ENCODE measurements around the gene BRD4.
A peak's percentile ranks its signal among the peaks of the same experiment; 100 is the strongest.

The BRD4 gene

DNA sequence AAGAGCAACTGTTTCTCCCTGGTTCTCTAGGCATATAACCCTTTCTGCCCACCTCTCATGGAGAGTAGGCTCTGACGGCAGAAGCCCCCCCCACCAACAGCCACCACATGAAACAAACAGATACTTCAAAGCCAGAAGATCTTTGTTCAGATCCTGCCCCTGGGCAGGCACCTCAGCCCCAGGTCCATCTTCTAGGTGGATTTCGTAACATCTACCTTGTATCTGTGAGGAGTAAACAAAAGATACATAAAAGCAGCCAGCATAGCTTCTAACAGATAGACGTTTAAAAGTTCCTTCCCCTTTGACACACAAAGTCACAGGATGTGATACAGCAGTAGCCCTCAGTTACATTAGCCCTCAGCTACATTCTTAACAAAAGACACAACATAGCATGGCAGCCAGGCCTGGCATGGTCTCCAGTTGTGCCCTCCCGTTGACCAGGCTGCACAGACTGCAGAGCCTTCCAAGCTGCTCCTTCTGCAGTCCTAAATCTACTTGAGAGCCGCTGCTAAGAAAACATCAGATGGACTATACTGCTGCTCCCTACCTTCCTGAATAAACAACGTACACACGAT is 35.4 kb downstream of the BRD4 start:
- H3K9me3 ChIP-seq (ENCODE audit: control insufficient read depth, low read length): no peaks in the 10 kb centered on the region
- H3K4me3 ChIP-seq (ENCODE audit: extremely low read depth, insufficient read depth, low read length, poor library complexity, severe bottlenecking): no peak overlapping the region
- H3K4me1 ChIP-seq (ENCODE audit: control insufficient read depth, insufficient read depth, low read length, poor library complexity, severe bottlenecking): peaks cover 62% of the 10 kb centered on the region
- 86 to 92% methylated on average over 5 to 7 of the region's 7 CpGs for WGBS, 2 experiments (ENCODE audit: insufficient coverage in 2 of 2)
- peak overlapping the region; percentile 72 for H3K27ac ChIP-seq (ENCODE audit: low read depth, low read length, severe bottlenecking)
- H3K36me3 ChIP-seq (ENCODE audit: control insufficient read depth, insufficient read depth, low read length): peaks cover 37% of the 10 kb centered on the region

DNA sequence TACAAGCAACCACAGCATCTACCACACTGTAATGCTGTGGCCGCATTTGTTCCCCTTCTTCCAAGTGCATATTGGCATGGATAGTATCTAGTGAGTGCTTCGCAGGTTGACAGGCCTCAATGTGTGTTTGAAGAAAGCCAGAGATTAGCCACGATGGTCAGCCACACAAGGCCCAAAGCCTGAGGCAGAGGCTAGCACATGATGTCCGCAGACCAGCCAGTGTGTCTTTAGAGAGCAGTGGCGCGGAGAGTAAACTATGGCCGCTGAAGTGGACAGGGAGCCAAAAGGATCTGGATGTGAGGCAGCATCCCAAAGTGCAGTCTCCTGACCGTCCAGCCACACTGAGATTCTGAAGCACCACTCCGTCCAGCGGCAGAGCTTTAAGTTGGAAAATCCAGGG is 36.0 kb downstream of the BRD4 start:
- Histone ChIP-seq H3K27ac (ENCODE audit: low read depth, low read length, severe bottlenecking) (peak overlapping the region; percentile 72), H3K9me3 (ENCODE audit: control insufficient read depth, low read length) (no peaks in the 10 kb centered on the region), H3K36me3 (ENCODE audit: control insufficient read depth, insufficient read depth, low read length) (peaks cover 37% of the 10 kb centered on the region), H3K4me1 (ENCODE audit: control insufficient read depth, insufficient read depth, low read length, poor library complexity, severe bottlenecking) (peaks cover 63% of the 10 kb centered on the region), H3K4me3 (ENCODE audit: extremely low read depth, insufficient read depth, low read length, poor library complexity, severe bottlenecking) (no peak overlapping the region)
- WGBS, 2 experiments (ENCODE audit: insufficient coverage in 2 of 2): 96 to 99% methylated on average over 6 of the region's 10 CpGs

DNA sequence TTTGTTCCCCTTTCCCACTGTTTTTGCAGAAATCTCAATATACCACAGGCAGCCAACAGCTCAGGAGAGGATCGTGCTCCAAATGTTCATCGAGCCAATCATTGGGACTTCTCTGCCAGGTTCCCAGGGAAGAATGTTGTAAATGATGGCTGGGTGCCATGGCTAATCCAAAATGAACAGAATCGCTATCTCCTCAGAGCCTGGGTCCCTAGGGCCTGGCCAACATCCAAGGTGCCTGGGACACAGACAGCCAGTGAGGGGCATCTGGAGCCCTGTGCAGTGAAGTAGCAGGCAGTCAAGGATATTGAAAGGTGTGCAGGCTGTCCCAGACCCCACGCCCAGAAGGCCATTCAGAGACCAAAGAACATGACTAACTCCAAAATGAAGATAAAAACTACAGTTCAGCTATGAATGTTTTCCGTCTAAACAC is 37.8 kb downstream of the BRD4 start:
- Histone ChIP-seq H3K9me3 (ENCODE audit: control insufficient read depth, low read length) (no peaks in the 10 kb centered on the region), H3K4me1 (ENCODE audit: control insufficient read depth, insufficient read depth, low read length, poor library complexity, severe bottlenecking) (peaks cover 60% of the 10 kb centered on the region), H3K4me3 (ENCODE audit: extremely low read depth, insufficient read depth, low read length, poor library complexity, severe bottlenecking) (no peak overlapping the region), H3K27ac (ENCODE audit: low read depth, low read length, severe bottlenecking) (no peak overlapping the region), H3K36me3 (ENCODE audit: control insufficient read depth, insufficient read depth, low read length) (peaks cover 37% of the 10 kb centered on the region)
- 83 to 100% methylated on average over 2 to 3 of the region's 5 CpGs for WGBS, 2 experiments (ENCODE audit: insufficient coverage in 2 of 2)

DNA sequence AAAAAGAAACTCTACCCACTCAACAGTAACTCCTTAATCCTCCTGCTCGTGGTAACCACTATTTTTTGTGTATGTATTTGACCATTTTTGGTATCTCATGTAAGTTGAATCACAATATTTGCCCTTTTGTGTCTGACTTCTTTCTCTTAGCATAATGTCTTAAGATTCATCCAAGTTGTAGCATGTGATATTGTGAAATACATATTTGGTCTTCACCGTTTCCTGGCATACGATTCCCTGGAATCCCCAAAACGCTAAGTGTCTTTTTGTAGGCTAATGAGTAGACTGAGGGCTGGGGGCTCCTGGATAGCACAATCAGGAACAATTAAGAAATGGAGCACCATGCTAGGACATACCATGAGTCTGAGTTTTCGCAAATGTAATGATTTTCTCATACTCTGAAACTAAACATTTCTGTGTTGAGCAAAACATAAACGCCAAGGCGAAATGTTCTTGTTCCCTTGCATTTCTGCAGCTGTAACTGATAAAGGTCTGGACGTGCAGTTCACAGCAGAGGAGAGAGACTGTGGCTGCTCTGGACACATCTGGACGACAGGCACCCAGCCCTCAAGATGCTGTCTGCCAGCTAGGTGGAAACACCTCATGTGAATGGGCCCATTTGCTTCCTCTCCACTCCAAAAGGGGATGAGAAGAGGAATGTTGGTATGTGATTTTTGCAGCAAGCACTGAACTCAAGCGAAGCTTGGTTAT is 38.4 kb downstream of the BRD4 start:
- Histone ChIP-seq H3K4me3 (ENCODE audit: extremely low read depth, insufficient read depth, low read length, poor library complexity, severe bottlenecking) (no peak overlapping the region), H3K4me1 (ENCODE audit: control insufficient read depth, insufficient read depth, low read length, poor library complexity, severe bottlenecking) (peaks cover 54% of the 10 kb centered on the region), H3K27ac (ENCODE audit: low read depth, low read length, severe bottlenecking) (no peak overlapping the region), H3K36me3 (ENCODE audit: control insufficient read depth, insufficient read depth, low read length) (peaks cover 37% of the 10 kb centered on the region), H3K9me3 (ENCODE audit: control insufficient read depth, low read length) (no peaks in the 10 kb centered on the region)
- 95 to 96% methylated on average over 8 to 9 of the region's 10 CpGs for whole genome bisulfite sequencing, 2 experiments (ENCODE audit: insufficient coverage in 2 of 2)

DNA sequence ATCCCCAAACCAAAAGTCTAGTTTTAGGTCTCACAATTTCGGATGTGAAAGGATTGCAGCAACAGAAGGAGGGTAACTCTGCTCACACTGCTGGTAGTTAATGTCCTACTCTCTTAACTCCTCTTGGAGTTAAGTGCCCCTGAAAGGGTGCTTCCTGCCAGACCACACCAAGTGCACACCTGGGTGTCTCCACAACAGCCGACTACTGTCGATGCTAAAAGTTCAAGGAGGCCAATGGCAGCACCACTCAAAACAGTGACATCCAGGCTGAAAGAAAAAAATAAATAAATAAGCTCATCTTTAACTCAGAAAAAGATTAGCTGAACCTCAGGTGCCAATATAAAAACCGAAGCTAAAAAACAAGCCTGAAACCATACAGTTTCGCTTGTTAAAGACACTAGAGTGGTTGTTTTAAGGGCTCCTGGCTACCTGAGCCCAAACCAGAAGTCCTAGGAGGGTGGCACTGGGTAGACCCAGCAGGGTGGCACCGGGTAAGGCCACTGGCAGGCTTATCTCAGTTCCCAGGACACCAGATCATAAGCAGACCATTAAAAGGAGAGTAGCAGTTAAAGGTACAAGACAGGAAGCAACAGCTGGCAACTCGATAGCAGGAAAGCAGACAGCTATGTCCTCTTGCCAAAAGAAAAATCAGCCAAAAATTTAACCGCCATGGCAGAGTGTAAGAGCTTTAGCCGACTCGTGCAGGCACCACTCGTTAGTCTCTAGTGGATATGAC is 39.3 kb downstream of the BRD4 start:
- 95 to 98% methylated on average over 7 to 10 of the region's 11 CpGs for WGBS, 2 experiments (ENCODE audit: insufficient coverage in 2 of 2)
- Histone ChIP-seq H3K27ac (ENCODE audit: low read depth, low read length, severe bottlenecking) (peak overlapping the region; percentile 10), H3K9me3 (ENCODE audit: control insufficient read depth, low read length) (no peaks in the 10 kb centered on the region), H3K4me3 (ENCODE audit: extremely low read depth, insufficient read depth, low read length, poor library complexity, severe bottlenecking) (no peak overlapping the region), H3K4me1 (ENCODE audit: control insufficient read depth, insufficient read depth, low read length, poor library complexity, severe bottlenecking) (peaks cover 45% of the 10 kb centered on the region), H3K36me3 (ENCODE audit: control insufficient read depth, insufficient read depth, low read length) (peaks cover 37% of the 10 kb centered on the region)

DNA sequence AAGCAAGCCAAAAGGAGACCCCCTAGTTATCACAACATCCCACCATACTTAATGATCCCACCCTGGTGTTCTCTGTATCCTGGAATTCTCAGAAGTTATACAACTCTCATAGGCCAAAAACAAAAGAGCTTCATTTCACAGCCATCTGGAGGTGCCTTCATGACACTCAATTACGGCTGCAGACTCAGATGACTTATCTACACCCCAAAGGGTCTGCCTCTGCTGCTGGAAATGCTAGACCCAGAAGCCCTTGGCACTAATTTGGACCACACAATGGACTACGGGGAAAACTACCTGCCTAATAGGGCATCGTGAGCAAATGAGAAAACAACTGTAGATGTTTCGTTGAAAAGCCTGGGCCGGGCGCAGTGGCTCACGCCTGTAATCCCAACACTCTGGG is 40.2 kb downstream of the BRD4 start:
- H3K27ac ChIP-seq (ENCODE audit: low read depth, low read length, severe bottlenecking): no peak overlapping the region
- peaks cover 33% of the 10 kb centered on the region for H3K36me3 ChIP-seq (ENCODE audit: control insufficient read depth, insufficient read depth, low read length)
- no peak overlapping the region for H3K4me3 ChIP-seq (ENCODE audit: extremely low read depth, insufficient read depth, low read length, poor library complexity, severe bottlenecking)
- peaks cover 37% of the 10 kb centered on the region for H3K4me1 ChIP-seq (ENCODE audit: control insufficient read depth, insufficient read depth, low read length, poor library complexity, severe bottlenecking)
- no peaks in the 10 kb centered on the region for H3K9me3 ChIP-seq (ENCODE audit: control insufficient read depth, low read length)
- 93 to 100% methylated on average over 6 to 7 of the region's 7 CpGs for WGBS, 2 experiments (ENCODE audit: insufficient coverage in 2 of 2)

DNA sequence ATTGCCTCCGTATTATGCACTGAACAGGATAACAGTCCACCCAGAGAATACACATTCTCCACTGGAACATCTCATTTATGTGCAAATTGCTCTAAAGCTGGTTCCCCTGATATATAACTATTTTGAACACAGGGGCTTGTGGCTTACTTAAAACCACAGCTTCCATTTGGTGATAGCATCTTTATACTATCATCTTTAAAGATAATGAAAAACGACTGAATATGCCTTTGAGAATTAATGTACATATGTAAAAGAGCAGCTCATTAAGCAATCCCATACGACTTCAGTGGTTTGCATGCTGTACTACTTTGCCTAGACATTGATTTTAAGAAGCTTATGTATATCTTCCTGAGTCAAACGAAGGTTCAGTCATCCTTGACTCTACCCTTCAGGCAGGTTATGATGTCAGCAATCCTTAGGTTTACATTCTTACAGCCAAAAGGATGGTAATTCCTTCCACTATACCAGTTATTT is 40.8 kb downstream of the BRD4 start:
- H3K9me3 ChIP-seq (ENCODE audit: control insufficient read depth, low read length): no peaks in the 10 kb centered on the region
- H3K4me1 ChIP-seq (ENCODE audit: control insufficient read depth, insufficient read depth, low read length, poor library complexity, severe bottlenecking): peaks cover 32% of the 10 kb centered on the region
- H3K27ac ChIP-seq (ENCODE audit: low read depth, low read length, severe bottlenecking): no peak overlapping the region
- peaks cover 28% of the 10 kb centered on the region for H3K36me3 ChIP-seq (ENCODE audit: control insufficient read depth, insufficient read depth, low read length)
- WGBS, 2 experiments (ENCODE audit: insufficient coverage in 2 of 2): 80 to 83% methylated on average over 2 of the region's 4 CpGs
- no peak overlapping the region for H3K4me3 ChIP-seq (ENCODE audit: extremely low read depth, insufficient read depth, low read length, poor library complexity, severe bottlenecking)

DNA sequence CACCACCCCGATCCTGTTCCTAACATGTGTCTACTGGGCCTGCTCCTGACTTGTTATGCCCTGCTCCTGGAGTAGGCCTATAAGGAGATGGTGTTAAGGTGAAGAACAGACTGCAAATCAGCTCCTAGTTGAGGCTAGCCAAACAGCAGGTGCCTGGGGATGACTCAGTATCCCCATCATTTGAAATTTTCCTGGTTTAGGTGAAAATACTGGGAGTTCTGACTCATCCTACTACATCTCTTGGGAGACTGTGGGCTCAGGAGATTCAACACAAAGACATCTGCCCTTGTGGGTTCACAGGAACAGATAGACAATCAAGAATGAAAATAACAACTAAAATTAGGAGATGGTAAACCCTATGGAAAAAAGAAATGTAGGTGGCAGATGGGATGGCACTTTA is 41.2 kb downstream of the BRD4 start:
- Histone ChIP-seq H3K9me3 (ENCODE audit: control insufficient read depth, low read length) (no peaks in the 10 kb centered on the region), H3K4me1 (ENCODE audit: control insufficient read depth, insufficient read depth, low read length, poor library complexity, severe bottlenecking) (peaks cover 28% of the 10 kb centered on the region), H3K27ac (ENCODE audit: low read depth, low read length, severe bottlenecking) (no peak overlapping the region), H3K4me3 (ENCODE audit: extremely low read depth, insufficient read depth, low read length, poor library complexity, severe bottlenecking) (no peak overlapping the region), H3K36me3 (ENCODE audit: control insufficient read depth, insufficient read depth, low read length) (peaks cover 23% of the 10 kb centered on the region)
- no CpG with 5 or more reads among the region's 1 CpG for whole genome bisulfite sequencing, 2 experiments (ENCODE audit: insufficient coverage in 2 of 2)

DNA sequence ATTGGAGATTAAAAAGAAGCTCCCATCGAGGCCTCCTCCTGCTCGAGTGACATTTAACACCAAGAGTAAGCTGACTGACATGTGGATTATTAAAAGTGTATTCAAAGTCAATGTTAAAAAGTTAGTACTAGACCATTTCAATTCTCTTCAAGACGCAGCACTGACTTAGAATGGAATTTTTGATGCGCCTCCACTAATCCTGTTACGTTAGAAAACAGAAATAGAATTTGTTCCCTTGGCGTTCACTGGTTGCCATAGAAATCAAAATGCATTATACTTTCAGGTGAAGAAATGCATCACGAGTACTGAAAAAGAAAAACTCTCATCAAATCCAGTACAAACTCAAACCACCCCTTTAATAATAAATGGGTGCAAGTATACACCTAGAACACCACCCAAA is 42.2 kb downstream of the BRD4 start:
- Histone ChIP-seq H3K36me3 (ENCODE audit: control insufficient read depth, insufficient read depth, low read length) (peaks cover 18% of the 10 kb centered on the region), H3K27ac (ENCODE audit: low read depth, low read length, severe bottlenecking) (no peak overlapping the region), H3K4me1 (ENCODE audit: control insufficient read depth, insufficient read depth, low read length, poor library complexity, severe bottlenecking) (peaks cover 28% of the 10 kb centered on the region), H3K4me3 (ENCODE audit: extremely low read depth, insufficient read depth, low read length, poor library complexity, severe bottlenecking) (no peak overlapping the region), H3K9me3 (ENCODE audit: control insufficient read depth, low read length) (no peaks in the 10 kb centered on the region)
- WGBS, 2 experiments (ENCODE audit: insufficient coverage in 2 of 2): 92 to 94% methylated on average over 5 to 7 of the region's 7 CpGs

DNA sequence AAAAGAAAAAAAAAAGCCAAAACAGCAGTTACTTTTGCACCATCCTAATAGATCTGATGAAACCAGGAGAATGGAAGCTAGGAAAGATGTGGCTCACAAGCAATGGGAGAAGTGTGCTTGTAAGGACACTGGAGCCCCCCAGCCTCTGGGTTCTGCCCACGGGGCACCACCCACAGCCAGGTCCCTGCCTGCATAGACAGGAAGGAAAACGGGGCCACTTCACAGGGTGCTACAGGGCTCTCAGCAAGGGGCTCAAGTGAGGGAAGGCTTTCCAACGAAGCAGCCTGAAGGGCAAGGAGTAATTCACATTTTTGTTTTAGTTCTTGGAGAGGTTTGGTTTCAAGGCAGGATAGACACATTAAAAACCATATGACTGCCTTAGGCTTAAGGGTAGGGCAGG is 42.7 kb downstream of the BRD4 start:
- Histone ChIP-seq H3K27ac (ENCODE audit: low read depth, low read length, severe bottlenecking) (no peak overlapping the region), H3K4me3 (ENCODE audit: extremely low read depth, insufficient read depth, low read length, poor library complexity, severe bottlenecking) (no peak overlapping the region)
- 74 to 81% methylated on average over 2 to 3 of the region's 3 CpGs for WGBS, 2 experiments (ENCODE audit: insufficient coverage in 2 of 2)

More for the DNA sequence above, 42.7 kb downstream of the BRD4 start:
- H3K4me1 ChIP-seq (ENCODE audit: control insufficient read depth, insufficient read depth, low read length, poor library complexity, severe bottlenecking): peaks cover 32% of the 10 kb centered on the region
- H3K9me3 ChIP-seq (ENCODE audit: control insufficient read depth, low read length): no peaks in the 10 kb centered on the region
- H3K36me3 ChIP-seq (ENCODE audit: control insufficient read depth, insufficient read depth, low read length): peaks cover 13% of the 10 kb centered on the region
